Fibroblast of villous mesenchyme (primary cell): ENCODE data around the gene PF4V1. TPM values are rescaled to one million over a fixed set of nuclear protein-coding genes. Genes with fewer than 3 reads are reported as not detected.
A peak's percentile ranks its signal among the peaks of the same experiment; 100 is the strongest.
"Not testable (repeated sequence)": the region's sequence is repeated elsewhere in the genome, so short reads cannot be mapped to it uniquely, and the experiment has no call there.

Experiments used
- DNase-seq: peaks from one replicate; pipeline ENCODE4 v3.0.0-alpha.2; 2010; ENCODE audit warnings: low read depth
- H3K4me3 ChIP-seq: 2 replicates; pipeline ENCODE4 v1.5.1; 2011; ENCODE audit warnings: low read depth, mild to moderate bottlenecking, low read length
- CTCF ChIP-seq: IDR thresholded peaks from 2 replicates; pipeline ENCODE4 v1.5.1; 2012; ENCODE audit warnings: low read depth, mild to moderate bottlenecking, low read length; ENCODE audit not compliant: insufficient read depth
- total RNA-seq: library from RNA; depleted of rRNA; stranded (reverse); fragments of >200 nt; gene quantifications from 2 replicates; pipeline ENCODE4 v1.2.3, GENCODE V29; 2012

Gene PF4V1
- total RNA-seq, 1 donor: not detected

- peak; percentile 91 for DNase-seq
- H3K4me3 ChIP-seq: no peak overlapping the region
- no peak for TF ChIP-seq CTCF
These were observed 38.8 kb downstream of the PF4V1 start for GRCh38 chr4:73891739-73892405.

DNA sequence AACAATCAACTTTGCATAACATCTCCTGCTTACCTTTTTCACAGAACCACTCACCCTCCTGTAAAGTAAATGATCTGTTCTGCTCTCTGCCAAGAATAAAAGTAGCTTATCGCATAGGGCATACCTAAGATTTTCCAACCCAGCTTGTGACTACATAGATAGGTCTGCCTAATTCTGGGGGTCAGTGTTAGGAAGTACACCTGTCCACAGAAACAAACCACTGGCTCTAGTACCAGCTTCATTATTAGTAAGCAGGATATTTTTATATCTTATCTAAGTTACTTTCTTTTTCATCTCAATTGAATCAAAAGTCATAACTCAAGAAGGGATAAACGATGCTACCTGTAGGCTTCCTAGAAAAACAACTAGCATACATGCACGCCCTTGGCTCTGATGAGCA is 39.9 kb downstream of the PF4V1 start:
- H3K4me3 ChIP-seq: no peak overlapping the region
- DNase-seq: no peak
- TF ChIP-seq CTCF: no peak

DNA sequence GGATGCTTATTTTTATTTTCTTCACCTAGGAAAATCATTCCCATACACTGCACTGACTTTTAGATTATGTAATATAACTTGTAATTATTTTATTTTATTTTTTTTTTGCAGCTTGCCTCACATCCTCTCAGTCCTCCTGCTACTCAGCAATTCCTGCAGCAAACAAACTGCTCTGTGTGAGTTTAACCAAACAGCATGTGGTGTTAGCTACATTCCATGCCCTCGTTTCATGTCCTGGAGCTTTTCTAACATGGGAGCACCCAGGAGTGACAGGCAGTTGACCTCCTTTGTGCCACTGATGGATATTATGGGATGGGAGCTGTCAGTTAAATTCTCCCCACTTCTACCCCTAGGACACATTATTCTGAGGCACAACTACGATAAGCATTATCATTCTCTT is 40.9 kb downstream of the PF4V1 start:
- TF ChIP-seq CTCF: no peak
- DNase-seq: no peak
- H3K4me3 ChIP-seq: no peak overlapping the region

DNA sequence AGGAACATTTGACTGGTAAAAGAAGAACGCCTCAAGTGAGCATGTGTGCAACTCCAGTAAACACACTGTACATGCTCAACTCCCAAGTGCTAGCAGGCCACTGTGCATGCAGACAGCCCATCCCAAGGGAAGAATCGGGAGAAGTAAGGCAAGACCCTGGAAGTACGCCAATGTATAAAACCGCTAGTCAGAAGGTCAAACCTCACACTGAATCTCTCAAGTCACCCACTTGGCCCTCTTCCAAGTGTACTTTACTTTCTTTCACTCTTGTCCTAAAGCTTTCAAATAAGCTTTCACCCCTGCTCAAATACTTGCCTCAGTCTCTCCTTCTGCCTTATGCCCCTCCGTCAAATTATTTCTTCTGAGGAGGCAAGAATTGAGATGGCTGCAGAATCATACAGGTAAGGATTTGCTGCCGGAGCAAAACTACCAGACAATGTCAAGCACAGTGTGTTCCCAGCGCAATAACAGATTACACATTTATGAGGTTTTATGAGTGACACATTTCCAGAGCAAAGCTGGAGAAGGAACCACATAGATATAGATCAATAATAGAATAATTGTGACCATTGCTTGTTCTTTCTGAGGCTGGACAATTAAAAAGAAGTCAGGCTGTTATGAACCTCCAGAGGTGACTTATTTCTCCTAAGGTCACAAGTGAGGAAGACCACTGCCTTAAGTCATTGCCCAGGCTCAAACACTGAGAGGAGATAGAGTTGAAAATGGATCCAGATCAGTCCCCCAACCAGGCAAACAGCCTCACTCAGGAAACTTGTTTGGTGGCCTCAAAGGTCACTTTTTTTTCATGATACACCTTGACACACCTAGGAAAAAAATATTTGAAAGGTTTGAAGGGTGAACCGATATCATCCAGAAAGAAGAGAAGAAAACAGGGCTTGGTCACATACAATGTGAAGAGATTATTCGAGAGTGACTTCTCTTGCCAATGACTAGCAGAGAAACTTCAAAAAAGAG is 42.4 kb downstream of the PF4V1 start:
- TF ChIP-seq CTCF: no peak
- H3K4me3 ChIP-seq: no peak overlapping the region
- DNase-seq: no peak

DNA sequence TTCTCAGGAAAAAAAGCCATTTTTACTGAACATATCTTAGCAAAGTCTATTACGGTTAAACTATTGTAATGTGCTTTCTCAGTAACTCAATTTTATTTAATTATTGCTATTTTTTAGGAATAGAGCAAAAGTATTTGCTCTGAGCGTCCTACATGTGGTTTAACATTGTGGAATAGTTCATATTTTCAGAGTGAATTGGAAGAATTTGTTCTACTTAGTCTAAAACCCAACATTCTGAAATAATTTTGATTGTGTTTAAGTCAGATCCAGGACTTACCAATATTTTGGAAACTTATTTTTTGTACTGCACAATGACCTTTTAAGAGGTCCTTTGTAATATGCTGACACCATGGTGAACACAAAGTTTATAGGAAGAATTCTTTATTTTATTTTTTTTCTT is 43.3 kb downstream of the PF4V1 start:
- no peak overlapping the region for H3K4me3 ChIP-seq
- TF ChIP-seq CTCF: no peak
- DNase-seq: no peak

DNA sequence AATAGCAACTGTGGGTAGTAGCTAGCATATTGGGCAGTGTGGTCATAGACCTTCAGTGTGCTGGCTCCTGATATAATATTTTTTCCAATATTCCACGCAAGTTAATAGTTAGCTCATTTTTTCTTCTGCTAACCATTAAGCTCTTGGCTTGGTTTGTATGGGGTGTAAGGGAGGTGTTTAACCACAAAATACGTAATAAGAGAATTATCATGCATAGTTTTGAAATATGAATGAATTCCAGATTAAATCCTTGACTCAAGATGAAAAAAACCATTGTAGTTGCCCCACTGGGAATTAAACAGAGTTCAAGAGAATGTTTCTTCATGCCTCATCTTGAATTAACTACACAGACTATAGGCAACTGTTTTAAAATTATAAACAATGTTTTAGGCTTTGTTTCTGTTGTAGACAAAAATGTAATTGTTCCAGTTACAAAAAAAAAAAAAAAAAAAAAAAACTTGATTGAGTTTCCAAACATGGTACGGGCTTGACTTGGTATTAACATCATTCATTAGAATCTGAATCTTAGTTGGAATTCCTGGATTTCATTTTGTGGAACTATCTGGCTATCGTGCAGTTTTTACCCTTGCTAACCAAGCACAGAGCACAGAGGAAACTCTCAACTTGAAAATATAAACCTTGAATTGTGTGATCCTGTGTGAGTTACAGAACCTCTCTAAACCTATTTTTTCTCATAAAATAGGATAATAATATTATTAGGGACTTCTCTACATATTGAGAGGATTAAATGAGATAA is 44.5 kb downstream of the PF4V1 start:
- H3K4me3 ChIP-seq: no peak overlapping the region
- no peak for TF ChIP-seq CTCF
- DNase-seq: peak; percentile 66

GRCh38 chr4:73899338-73899737 is 46.2 kb downstream of the PF4V1 start:
- not testable (repeated sequence) for DNase-seq, H3K4me3 ChIP-seq
